Activated naive CD8-positive, alpha-beta T cell (primary cell): ENCODE measurements around the gene DISC1.
"Not testable (repeated sequence)": the region's sequence is repeated elsewhere in the genome, so short reads cannot be mapped to it uniquely, and the experiment has no call there.

Experiments
- H3K27ac Mint-ChIP-seq: one replicate; pipeline ENCODE4 v1.8.0; 2021; ENCODE audit warnings: mixed read lengths
- H3K27me3 Mint-ChIP-seq: one replicate; pipeline ENCODE4 v1.8.0; 2021; ENCODE audit warnings: mixed read lengths
- H3K36me3 Mint-ChIP-seq: one replicate; pipeline ENCODE4 v1.8.0; 2021; ENCODE audit warnings: mixed read lengths
- H3K4me1 Mint-ChIP-seq: one replicate; pipeline ENCODE4 v1.8.0; 2021; ENCODE audit warnings: low read depth, mixed read lengths
- H3K4me3 Mint-ChIP-seq: one replicate; pipeline ENCODE4 v1.8.0; 2021; ENCODE audit warnings: mild to moderate bottlenecking, mixed read lengths
- H3K9me3 Mint-ChIP-seq: one replicate; pipeline ENCODE4 v1.8.0; 2021; ENCODE audit warnings: low read depth, mixed read lengths

DISC1 gene

DNA sequence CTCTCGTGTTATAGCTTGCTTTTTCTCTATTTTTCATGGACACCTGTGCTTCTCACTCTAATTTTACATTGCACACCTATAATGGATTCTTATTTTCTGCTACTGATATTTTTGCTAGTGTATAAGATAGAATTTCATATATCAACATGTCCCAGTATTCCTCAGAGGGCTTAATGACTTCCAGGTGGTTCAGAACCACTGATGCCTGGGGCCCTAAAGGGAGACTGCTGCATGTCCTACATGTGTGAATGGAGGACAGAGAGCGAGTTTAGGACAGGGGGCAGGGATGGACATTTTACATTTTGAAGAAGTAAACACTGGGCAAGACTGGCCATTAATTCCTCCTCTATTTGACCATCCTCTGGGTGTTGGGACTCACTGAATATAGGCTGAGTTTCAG lies 100.6 kb downstream of the DISC1 start:
- Mint-ChIP-seq H3K36me3 (peaks cover 17% of the 10 kb centered on the region), H3K4me3 (no peak overlapping the region), H3K4me1 (peaks cover 2% of the 10 kb centered on the region), H3K27me3 (no peaks in the 10 kb centered on the region), H3K27ac (no peak overlapping the region), H3K9me3 (no peaks in the 10 kb centered on the region)

DNA sequence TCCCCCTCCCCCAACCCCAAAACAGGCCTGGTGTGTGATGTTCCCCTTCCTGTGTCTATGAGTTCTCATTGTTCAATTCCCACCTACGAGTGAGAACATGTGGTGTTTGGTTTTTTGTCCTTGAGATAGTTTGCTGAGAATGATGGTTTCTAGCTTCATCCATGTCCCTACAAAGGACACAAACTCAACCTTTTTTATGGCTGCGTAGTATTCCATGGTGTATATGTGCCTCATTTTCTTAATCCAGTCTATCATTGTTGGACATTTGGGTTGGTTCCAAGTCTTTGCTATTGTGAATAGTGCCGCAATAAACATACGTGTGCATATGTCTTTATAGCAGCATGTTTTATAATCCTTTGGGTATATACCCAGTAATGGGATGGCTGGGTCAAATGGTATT lies 102.4 kb downstream of the DISC1 start:
- H3K27me3 Mint-ChIP-seq, H3K4me3 Mint-ChIP-seq, H3K27ac Mint-ChIP-seq, H3K4me1 Mint-ChIP-seq, H3K9me3 Mint-ChIP-seq: not testable (repeated sequence)
- H3K36me3 Mint-ChIP-seq = peaks cover 11% of the 10 kb centered on the region

DNA sequence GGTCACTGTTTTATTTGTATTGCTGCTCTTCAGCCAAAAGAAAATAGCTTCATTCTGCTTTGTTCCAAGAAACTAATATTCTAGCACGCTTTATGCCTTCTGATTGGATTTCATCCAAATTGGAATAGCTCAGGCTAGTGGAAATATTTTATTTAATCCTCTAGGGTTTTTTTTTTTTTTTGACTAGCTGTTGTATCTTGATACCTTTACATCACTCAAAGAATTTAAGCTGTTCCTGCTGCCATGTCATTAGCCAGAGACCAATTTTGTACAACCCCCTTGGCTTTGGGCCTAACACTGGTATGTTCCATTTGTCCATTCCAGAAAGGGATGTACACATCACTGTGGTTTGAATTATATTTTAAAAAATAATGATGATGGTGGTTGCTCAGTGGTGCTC lies 103.0 kb downstream of the DISC1 start:
- no peaks in the 10 kb centered on the region for H3K9me3 Mint-ChIP-seq
- no peaks in the 10 kb centered on the region for H3K27me3 Mint-ChIP-seq
- no peak overlapping the region for H3K4me3 Mint-ChIP-seq
- no peak overlapping the region for H3K27ac Mint-ChIP-seq
- H3K36me3 Mint-ChIP-seq = peaks cover 11% of the 10 kb centered on the region
- peaks cover 2% of the 10 kb centered on the region for H3K4me1 Mint-ChIP-seq

DNA sequence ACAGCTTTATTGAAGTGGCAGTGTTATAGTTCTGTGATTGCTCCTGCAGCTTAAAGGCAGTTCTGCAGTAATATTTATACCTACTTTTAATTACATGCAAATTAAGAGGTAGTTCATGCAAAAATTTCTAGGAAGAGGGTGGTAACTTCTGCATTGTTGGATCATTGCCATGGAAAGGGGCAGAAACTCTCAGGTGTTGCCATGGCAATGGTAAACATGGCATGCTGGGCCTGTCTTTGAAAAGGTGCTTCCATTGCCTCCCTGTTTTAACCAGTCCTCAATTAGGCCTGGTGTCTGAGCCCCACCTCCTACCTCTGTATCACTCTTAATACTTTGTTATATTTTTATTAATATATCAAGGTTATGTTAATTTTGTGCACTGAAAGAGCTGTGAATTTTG lies 104.7 kb downstream of the DISC1 start:
- Mint-ChIP-seq H3K4me3 (no peak overlapping the region), H3K36me3 (peaks cover 6% of the 10 kb centered on the region), H3K27me3 (no peaks in the 10 kb centered on the region), H3K9me3 (no peaks in the 10 kb centered on the region), H3K4me1 (no peaks in the 10 kb centered on the region), H3K27ac (no peak overlapping the region)

DNA sequence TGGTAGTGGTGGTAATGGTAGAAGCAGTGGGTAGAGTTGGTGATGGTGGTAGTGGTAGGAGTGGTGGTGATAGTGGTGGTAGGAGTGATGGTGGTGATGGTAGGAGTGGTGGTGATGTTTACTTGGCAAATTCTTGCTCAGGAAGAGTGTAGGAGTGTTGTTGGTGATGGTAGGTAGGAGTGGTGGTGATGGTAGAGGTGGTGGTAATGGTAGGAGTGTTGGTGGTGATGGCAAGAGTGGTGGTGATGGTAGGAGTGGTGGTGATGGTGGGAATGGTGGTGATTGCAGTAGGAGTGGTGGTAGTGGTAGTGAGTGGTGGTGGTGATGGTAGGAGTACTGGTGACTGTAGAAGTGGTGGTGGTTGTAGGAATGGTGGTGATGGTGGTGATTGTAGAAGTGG lies 106.5 kb downstream of the DISC1 start:
- no peak overlapping the region for H3K4me3 Mint-ChIP-seq
- H3K27me3 Mint-ChIP-seq = no peaks in the 10 kb centered on the region
- no peaks in the 10 kb centered on the region for H3K4me1 Mint-ChIP-seq
- no peak overlapping the region for H3K27ac Mint-ChIP-seq
- H3K9me3 Mint-ChIP-seq = no peaks in the 10 kb centered on the region
- H3K36me3 Mint-ChIP-seq = peaks cover 7% of the 10 kb centered on the region

DNA sequence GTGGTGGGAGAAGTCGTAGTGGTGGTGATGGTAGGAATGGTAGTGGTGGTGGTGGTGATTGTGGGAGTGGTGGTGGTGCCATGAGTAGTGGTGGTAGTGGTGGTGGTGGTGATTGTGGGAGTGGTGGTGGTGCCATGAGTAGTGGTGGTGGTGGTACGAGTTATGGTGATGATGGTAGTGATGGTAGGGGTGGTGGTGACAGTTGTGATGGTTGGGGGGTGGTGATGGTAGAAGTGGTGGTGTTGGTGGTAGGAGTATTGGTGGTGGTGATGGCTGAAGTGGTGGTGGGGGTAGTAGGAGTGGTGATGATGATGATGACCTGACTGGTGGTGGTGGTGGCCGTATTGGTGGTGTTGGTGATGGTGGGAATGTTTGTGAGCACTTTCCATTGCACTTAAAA lies 107.1 kb downstream of the DISC1 start:
- Mint-ChIP-seq H3K36me3 (peaks cover 10% of the 10 kb centered on the region), H3K27me3 (no peaks in the 10 kb centered on the region), H3K4me1 (no peaks in the 10 kb centered on the region), H3K27ac (no peak overlapping the region), H3K4me3 (no peak overlapping the region), H3K9me3 (no peaks in the 10 kb centered on the region)

DNA sequence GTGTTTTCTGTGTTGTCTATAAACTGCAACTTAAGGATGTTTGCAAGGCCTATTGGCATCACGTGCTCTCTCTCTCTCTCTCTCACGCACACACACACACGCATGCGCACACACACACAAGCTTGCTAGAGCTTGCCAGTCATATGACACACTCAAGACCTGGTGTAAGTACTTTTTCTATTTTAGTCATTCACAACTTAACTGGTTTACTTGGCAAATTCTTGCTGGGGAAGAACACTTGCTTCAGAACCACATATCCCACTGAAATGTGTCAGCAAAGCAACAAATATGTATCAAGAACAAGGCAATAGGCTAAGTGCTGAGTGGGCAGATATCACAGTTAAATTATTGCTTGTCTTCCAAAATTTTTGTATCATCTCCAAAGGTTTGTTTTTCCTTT lies 107.8 kb downstream of the DISC1 start:
- no peaks in the 10 kb centered on the region for H3K4me1 Mint-ChIP-seq
- H3K27ac Mint-ChIP-seq = no peak overlapping the region
- H3K9me3 Mint-ChIP-seq = peaks cover 4% of the 10 kb centered on the region
- H3K27me3 Mint-ChIP-seq = no peaks in the 10 kb centered on the region
- H3K4me3 Mint-ChIP-seq = no peak overlapping the region
- peaks cover 15% of the 10 kb centered on the region for H3K36me3 Mint-ChIP-seq

DNA sequence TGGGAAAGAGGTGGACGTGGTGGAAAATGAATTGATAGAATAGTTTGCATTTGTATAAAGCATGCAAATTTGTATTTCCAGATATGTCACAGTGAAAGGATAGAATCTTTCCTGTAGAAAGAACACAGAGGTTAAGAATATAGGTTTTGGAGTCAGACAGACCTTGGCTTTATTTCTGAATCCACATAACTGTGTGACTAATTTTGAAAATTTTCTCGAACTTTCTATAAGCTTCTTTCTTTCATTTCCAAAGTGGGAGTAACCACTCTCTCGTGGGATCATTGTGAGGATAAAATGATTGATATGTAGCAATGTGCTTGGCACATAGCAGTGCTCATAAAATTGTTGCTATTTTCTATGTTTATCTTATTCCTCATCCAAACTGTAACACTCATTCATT lies 108.8 kb downstream of the DISC1 start:
- H3K4me1 Mint-ChIP-seq = no peaks in the 10 kb centered on the region
- no peaks in the 10 kb centered on the region for H3K27me3 Mint-ChIP-seq
- H3K9me3 Mint-ChIP-seq = peaks cover 4% of the 10 kb centered on the region
- H3K27ac Mint-ChIP-seq = no peak overlapping the region
- no peak overlapping the region for H3K4me3 Mint-ChIP-seq
- H3K36me3 Mint-ChIP-seq = peaks cover 20% of the 10 kb centered on the region

DNA sequence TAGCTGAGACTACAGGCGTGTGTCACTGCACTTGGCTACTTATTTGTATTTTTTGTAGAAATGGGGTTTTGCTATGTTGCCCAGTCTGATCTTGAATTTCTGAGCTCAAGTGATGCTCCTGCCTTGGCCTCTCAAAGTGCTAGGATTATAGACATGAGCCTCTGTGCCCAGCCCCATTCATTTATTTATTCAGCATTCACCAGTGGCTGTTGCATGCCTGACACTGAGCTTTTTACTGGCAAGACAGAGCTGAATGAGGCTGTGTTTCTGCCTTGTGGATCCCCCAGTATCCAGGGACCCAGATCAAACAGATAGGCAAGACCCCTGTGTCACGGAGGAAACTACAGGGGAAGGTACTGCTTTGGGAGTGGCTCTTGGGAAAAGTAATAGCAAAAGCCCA lies 109.4 kb downstream of the DISC1 start:
- Mint-ChIP-seq H3K4me1 (no peaks in the 10 kb centered on the region), H3K27ac (no peak overlapping the region), H3K36me3 (peaks cover 22% of the 10 kb centered on the region), H3K9me3 (peaks cover 4% of the 10 kb centered on the region), H3K4me3 (no peak overlapping the region), H3K27me3 (no peaks in the 10 kb centered on the region)

DNA sequence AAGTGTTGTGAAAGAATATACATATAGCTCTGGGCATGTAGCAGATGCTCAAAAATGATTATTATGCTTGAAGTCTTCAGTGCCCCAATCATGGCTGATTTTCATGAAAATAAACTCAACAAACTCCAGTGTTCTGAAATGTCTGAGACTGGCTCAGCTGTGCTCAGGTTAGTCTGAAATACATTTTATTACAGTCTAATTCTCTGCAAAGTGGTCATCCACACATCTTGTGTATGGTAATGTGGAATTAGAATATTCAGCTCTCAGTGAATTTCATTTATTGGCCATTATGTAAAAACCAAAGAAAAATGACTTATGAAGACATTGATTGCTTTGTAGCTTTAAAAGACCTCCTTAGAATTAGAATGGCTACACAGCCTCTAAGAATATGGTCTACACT lies 109.9 kb downstream of the DISC1 start:
- peaks cover 4% of the 10 kb centered on the region for H3K9me3 Mint-ChIP-seq
- H3K27ac Mint-ChIP-seq = no peak overlapping the region
- peaks cover 25% of the 10 kb centered on the region for H3K36me3 Mint-ChIP-seq
- H3K27me3 Mint-ChIP-seq = no peaks in the 10 kb centered on the region
- no peak overlapping the region for H3K4me3 Mint-ChIP-seq
- no peaks in the 10 kb centered on the region for H3K4me1 Mint-ChIP-seq

DNA sequence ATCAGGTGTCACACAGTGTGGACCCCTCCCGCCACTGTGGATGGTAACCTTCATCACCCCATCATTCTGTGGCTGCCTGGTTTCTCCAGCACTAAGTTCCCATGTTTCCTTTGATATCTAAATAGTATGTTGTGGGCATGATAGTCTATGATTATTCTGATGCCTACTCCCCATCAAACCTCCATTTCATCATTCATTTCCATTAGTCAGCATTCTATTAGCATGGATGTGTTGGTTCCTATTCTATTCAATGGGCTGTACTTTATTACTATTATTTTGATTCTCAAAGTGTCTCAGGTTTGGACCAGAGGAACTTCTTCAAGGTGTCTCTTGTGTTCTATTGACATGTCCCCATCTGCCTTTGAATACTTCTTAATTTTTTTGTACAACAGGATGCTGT lies 112.0 kb downstream of the DISC1 start:
- Mint-ChIP-seq H3K27me3 (no peaks in the 10 kb centered on the region), H3K36me3 (peaks cover 24% of the 10 kb centered on the region), H3K4me1 (no peaks in the 10 kb centered on the region), H3K27ac (no peak overlapping the region), H3K4me3 (no peak overlapping the region), H3K9me3 (peaks cover 4% of the 10 kb centered on the region)

DNA sequence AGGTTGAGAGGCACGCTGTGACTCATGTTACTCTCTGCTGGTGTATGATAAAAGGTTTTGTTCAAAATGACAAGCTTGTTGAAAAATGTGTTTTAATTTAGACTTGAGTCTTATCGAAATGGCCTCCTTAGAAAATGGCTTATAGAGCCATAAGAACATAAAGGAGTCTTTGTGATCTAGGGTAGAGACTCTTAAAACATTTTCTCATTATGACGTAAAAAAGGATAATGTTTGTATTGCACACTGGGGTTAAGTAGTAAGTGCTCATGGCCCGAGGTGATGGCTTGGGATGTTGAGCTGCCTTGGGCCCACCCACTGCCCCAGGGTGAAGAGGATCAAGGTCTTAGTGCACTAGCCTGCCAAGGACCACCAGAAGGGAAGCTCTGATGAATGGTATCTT lies 117.4 kb downstream of the DISC1 start:
- H3K36me3 Mint-ChIP-seq = peaks cover 35% of the 10 kb centered on the region
- H3K9me3 Mint-ChIP-seq = peaks cover 7% of the 10 kb centered on the region
- no peaks in the 10 kb centered on the region for H3K4me1 Mint-ChIP-seq
- H3K4me3 Mint-ChIP-seq = no peak overlapping the region
- H3K27me3 Mint-ChIP-seq = no peaks in the 10 kb centered on the region
- no peak overlapping the region for H3K27ac Mint-ChIP-seq

DNA sequence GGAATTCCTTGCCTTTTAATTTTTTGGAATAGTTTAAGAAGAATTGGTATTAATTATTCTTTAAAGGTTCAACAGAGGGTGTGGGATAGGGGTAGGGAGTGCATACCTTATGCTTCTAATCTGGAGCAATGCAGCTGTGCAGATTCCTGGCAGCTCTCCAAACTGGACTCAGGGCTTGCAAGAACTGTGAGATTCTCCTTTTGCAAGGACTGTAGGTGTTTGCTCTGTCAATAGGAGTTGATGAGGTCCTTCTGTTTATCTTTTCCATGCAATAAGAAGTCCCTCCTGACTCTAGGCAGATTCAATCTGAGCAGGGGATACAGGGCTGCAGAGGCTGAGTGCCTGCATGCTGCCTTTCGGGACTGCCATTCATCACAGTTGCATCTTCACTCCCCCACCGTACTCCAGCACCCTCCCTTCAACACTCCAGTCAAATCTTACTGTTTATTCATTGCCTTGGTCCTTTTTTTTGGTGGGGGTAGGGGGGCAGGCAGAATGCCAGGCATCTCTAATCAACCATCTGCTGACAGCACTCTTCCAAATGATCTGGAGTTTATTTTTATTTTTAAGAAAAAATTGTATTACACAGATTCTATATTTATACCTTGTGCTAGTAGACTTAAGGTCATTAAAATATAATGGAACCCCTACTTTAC lies 122.3 kb downstream of the DISC1 start:
- H3K27me3 Mint-ChIP-seq = no peaks in the 10 kb centered on the region
- H3K9me3 Mint-ChIP-seq = peaks cover 7% of the 10 kb centered on the region
- H3K27ac Mint-ChIP-seq = no peak overlapping the region
- no peak overlapping the region for H3K4me3 Mint-ChIP-seq
- H3K4me1 Mint-ChIP-seq = no peaks in the 10 kb centered on the region
- H3K36me3 Mint-ChIP-seq = peaks cover 46% of the 10 kb centered on the region

DNA sequence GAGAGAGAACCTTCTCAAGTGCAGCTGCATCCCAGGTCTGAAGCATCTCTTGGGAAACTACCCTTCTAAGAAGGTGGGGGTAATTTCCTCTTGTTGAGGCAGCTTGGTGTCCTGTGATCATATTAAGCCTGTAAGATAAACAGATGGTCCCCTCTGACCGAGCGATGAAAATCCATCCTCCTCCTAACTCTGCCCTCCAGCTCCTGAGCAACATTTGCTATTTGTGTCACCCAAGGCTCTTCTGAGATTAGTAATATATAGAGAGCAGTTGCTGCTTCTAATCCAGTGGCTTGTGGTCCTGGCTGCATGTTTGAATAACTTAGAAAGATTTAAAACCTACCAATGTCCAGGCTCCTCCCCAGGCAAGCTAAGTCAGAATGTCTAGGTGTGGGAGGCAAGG lies 123.7 kb downstream of the DISC1 start:
- no peak overlapping the region for H3K27ac Mint-ChIP-seq
- H3K27me3 Mint-ChIP-seq = no peaks in the 10 kb centered on the region
- no peak overlapping the region for H3K4me3 Mint-ChIP-seq
- peaks cover 7% of the 10 kb centered on the region for H3K9me3 Mint-ChIP-seq
- H3K36me3 Mint-ChIP-seq = peaks cover 51% of the 10 kb centered on the region
- no peaks in the 10 kb centered on the region for H3K4me1 Mint-ChIP-seq

DNA sequence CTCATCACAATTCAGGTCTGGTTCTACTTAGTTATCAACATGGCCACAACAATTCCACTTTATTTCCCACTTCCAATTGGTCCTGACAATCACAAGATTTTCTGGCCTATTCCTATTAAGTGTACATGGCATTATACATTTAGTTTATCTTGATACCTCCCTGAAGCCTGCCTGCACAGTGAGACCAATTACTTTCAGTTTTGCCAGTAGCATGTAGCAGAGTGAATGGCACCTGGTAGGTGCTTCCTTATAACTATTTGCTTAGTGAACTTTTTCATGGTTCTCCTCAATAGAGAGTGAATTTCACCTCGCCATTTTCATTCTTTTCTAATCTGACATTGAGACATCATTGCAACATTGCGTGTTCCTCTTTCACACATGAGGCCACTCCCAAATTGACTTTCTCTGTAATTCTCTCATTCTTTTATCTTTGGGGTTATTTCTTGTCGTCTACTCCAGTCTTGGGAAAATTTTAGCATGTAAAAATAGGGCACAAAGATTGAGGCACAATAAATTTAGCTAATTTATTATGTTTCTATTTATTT lies 124.3 kb downstream of the DISC1 start:
- no peaks in the 10 kb centered on the region for H3K27me3 Mint-ChIP-seq
- H3K36me3 Mint-ChIP-seq = peaks cover 46% of the 10 kb centered on the region
- no peak overlapping the region for H3K4me3 Mint-ChIP-seq
- H3K4me1 Mint-ChIP-seq = no peaks in the 10 kb centered on the region
- no peak overlapping the region for H3K27ac Mint-ChIP-seq
- peaks cover 7% of the 10 kb centered on the region for H3K9me3 Mint-ChIP-seq

DNA sequence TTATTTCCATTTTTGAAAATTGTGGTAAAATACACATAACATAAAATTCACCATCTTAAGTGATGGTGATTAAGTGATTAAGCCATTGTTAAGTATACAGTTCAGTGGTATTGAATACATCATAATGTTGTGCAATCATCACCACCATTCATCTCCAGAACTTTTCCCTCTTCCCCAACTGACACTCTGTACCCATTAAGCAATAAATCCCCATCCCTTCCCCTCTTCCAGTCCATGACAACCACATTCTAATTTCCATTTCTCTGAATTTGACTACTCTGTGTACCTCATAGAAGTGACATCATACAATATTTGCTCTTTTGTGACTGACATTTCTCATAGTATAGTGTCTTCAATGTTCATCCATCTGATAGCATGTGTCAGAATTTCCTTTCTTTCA lies 124.8 kb downstream of the DISC1 start:
- H3K27me3 Mint-ChIP-seq = no peaks in the 10 kb centered on the region
- no peak overlapping the region for H3K27ac Mint-ChIP-seq
- H3K4me3 Mint-ChIP-seq = no peak overlapping the region
- H3K36me3 Mint-ChIP-seq = peaks cover 46% of the 10 kb centered on the region
- H3K9me3 Mint-ChIP-seq = peaks cover 6% of the 10 kb centered on the region
- no peaks in the 10 kb centered on the region for H3K4me1 Mint-ChIP-seq
